ENCODE measurements around the gene RHOF.
"Not testable (repeated sequence)": the region's sequence is repeated elsewhere in the genome, so short reads cannot be mapped to it uniquely, and the experiment has no call there.

The RHOF gene

GRCh38 chr12:121773011-121773777 is 20.3 kb downstream of the RHOF start:
- DNase-seq = peak; percentile 40

DNA sequence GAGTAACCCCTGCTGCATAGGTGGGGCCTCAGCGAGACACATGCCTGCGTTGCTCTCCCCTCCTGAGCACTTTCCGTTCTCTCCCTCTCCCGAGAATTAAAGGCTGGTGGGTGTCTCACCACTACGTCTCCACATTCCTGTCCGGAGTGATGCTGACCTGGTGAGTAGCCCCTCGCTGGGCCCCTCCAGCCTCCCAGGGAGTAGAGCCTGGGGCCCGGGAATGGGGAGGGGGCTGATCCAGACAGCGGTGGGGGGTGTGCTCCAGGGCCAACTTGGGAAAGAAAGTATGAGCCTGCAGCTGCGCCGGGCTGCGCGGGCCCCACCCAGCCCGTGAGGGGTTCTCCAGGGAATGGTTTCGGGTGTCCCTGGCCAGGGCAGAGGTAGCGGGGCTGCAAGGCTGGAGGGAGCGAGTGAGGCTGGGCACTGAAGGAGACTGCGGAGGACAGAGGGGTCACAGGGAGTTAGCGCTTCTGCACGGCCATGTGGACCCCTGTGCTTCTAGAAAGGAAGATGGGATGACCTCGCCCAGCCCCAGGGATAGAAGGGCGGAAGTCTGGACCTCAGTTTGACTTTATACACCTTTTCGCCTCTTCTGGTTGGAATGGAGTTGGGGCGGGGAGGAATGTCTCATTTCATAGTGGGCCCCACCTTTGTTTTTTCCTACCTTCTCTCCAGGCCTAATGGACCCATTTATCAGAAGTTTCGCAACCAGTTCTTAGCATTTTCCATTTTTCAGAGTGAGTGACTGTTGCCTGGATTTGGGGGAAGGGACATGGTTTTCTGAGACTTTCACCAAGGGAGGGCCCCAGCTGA is 22.5 kb downstream of the RHOF start:
- DNase-seq = no peak

GRCh38 chr12:121770388-121770787 is 23.1 kb downstream of the RHOF start:
- DNase-seq = no peak

GRCh38 chr12:121769831-121770301 is 23.6 kb downstream of the RHOF start:
- DNase-seq = no peak

DNA sequence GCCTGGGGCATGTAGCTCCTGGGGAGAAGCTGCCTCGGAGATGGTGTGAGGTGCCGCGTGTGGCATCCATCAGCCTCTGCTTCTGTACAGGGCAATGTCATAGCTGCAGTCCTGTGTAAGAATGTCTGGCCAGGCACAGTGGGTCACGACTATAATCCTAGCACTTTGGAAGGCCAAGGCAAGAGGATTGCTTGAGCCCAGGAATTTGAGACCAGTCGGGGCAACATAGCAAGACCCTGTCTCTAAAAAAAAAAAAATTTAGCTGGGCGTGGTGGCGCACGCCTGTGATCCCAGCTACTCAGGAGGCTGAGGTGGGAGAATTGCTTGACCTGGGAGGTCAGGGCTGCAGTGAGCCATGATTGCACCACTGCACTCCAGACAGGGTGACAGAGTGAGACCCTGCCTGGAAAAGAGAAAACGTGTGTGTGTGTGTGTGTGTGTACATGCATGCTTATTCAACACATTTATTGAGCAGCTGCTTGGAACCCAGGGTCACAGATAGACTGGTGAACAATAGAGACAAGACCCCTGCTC is 24.1 kb downstream of the RHOF start:
- no peak for DNase-seq

DNA sequence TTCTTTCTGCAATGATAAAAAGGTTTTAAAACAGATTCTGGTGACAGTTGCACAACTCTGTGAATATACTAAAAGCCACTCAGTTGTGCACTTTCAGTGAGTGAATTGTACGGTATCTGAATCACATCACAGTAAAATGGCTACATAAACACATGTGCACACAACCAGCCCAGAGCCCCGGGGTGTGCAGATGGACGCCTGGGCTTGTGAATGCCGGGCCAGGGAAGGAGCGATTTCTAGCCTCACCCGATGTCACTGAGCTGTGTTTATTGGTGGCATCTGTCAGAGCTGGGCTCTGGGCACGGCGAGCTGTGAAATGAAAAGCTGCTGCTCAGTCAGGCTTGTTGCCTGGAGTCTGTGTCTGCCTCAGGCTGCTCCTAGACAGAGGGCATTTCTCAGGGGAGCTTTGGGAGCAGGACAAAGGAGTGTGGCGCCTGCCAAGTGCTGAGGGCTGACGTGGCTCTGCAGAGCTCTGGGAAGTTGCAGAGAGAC is 25.9 kb downstream of the RHOF start:
- no peak for DNase-seq

DNA sequence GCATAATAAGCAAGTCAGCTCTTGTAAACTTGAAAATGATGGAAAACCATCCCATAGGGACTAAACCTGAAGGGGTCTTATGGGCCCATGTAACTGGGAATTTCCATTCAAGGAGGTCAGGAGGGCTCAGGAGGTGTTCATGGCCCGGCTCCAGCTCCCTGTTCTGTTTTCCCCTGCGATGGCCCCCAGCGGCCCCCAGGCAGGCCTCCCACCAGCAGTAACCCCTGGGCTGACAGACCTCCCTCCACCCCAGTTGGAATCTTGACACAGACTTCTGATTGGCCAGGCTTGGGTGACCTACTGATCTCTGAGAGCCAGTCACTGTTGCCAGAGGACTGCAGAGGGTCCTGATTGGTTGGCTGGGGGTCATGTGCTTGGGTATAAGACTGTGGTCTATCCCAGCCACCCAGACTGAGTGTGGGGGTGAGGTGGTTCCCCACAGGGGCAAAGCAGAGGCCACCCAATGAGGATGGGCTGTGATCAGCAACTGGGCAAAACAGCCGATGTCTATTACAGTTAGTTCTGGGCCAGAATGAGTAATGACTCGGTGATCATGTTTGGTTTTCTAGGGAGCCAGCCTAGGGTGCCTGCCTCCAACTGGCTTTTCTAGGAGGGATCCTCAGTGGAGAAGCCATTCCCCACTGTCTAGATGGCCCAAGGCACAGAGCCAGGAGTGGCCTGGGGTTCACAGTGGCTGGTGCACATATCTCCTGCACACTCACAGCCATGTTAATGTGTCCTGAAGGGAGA is 27.0 kb downstream of the RHOF start:
- DNase-seq = no peak

DNA sequence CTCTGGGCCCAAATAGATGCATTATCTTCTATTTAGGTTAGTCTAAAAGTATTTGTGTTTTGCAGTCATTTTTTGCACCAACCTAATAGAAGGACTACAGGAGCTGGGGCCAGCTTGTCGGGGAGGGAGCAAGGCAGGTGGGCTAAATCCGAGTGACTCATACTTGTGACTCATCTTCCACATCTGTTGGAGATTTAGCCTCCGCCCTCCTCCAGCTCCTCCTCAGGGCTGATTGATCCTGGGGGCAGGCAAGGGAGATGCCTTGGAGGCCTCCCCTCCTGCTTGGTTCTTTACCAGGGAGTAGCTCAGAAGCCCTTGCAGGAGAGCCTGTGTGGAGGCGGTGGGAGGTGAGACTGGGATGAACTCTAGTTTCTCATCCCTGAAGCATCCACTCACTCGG is 27.9 kb downstream of the RHOF start:
- DNase-seq = no peak

DNA sequence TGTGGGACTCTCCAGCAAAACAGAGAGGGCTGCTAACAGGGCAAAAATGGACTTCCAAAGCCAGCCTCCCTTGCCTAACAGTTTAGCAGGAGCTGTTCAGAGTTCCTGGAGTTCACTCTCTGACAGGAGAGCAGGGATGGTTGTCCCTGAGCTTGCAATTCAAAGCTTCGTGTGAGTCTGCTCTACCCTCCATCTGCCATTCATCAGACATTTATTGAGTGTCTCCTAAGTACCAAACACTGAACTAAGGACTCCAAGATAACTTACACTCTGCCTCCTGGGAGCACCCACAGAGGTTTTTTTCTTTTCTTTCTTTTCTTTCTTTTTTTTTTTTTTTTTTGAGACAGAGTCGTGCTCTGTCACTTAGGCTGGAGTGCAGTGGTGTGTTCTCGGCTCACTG is 28.7 kb downstream of the RHOF start:
- no peak for DNase-seq

DNA sequence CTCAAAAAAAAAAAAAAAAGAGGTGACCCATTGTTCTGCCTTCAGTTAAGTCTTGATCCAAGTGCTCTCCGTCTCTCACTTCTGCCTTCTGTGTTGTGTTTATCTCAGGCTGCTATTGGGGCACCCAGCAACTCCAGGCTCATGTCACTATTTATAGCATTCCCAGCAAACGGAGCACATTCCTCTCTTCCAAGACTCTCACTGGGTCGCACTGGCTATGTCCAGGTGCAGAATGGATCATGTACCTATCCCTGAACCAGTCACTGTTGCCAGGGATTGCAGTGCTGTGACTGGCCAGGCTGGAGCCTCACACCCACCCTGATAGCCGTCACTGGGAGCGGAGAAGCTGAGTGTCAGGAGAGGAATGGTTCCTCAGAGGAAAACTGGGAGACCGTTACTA is 31.2 kb downstream of the RHOF start:
- no peak for DNase-seq

GRCh38 chr12:121758536-121758935 is 35.0 kb downstream of the RHOF start:
- not testable (repeated sequence) for DNase-seq

DNA sequence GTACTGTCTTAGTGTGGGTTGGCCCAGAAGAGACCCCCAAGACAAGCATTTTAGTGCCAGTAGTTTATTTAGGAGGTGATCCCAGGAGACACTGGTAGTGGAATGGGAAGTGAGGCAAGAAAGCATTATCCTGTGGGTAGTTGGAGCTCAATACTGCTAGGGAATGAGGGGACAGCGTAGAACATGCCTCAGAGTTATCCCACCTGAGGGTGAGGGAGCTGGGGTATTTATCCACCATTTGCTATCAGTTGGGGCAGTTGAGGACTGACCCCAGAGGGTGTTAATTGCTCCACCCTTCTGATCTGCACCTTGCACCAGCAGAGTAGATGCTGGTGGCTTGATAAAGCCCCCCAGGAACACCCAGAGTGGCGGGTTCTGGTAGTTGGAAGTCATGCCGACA is 37.9 kb downstream of the RHOF start:
- DNase-seq = no peak

DNA sequence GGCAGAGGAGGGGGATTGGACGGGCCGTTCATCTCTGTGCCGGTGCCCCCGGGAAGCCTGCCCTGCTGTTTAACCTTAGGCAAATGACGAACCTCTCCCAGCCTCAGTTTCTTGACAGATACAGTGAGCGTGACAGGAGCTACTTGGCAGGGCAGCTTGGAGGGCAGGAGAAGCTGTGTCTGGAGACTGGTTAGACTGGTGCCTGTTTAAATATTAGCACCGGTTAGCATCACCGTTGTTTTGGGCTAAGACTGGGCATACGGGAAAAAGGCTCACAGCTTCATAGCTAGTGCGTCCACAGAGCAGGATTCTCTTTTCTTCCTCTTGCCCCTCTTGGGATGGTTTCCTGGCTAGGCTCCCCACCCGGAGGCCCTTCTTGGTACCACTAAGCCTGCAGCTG is 38.7 kb downstream of the RHOF start:
- no peak for DNase-seq

GRCh38 chr12:121753844-121754264 is 39.6 kb downstream of the RHOF start:
- no peak for DNase-seq

DNA sequence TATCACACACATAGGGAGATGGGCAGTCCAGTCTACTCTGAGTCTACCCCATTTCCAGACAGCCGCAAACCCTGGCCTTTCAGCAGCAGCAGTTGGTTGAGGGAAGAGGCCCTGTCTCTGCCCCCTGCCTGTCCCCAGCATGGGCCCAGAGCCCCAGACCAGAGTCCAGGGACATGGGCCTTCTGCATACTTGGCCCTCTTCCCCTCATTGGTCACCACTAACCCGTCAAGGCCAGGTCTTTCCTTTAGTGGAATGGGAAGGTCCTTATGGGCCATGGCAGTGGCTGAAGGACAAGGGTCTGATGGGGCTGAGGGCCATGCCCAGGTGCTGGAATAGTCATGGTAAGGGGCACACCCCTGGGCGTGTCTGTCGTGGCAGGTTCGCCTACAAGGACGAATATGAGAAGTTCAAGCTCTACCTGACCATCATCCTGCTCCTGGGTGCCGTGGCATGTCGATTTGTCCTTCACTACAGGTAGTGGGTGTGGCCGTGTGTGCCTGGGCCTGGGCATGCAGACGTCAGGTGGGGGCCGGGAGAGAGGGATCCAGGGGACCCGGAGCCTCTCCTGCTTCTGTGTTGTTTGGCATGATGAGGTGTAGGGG is 41.6 kb downstream of the RHOF start:
- DNase-seq = no peak

GRCh38 chr12:121751034-121751433 is 42.5 kb downstream of the RHOF start:
- DNase-seq = no peak

GRCh38 chr12:121750507-121750955 is 43.0 kb downstream of the RHOF start:
- DNase-seq = no peak

- DNase-seq = no peak
These were observed 44.2 kb downstream of the RHOF start for GRCh38 chr12:121749267-121749666.

GRCh38 chr12:121748571-121749265 is 44.8 kb downstream of the RHOF start:
- no peak for DNase-seq

DNA sequence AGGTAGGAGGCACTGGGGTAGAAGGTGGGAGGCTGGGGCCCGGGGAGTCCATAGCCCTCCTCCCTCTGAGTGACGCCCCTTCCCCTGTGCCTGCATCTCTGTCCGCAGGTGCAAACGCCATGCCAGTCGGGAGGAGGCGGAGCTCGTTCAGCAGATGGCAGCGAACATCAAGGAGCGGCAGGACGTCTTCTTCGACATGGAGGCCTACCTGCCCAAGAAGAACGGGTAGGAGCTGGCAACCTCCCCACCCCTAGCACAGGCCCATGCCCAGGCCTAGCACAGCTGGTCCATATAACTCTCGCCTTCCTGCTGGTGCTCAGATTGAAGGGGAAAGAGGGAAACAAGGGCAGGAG is 45.3 kb downstream of the RHOF start:
- DNase-seq = no peak

DNA sequence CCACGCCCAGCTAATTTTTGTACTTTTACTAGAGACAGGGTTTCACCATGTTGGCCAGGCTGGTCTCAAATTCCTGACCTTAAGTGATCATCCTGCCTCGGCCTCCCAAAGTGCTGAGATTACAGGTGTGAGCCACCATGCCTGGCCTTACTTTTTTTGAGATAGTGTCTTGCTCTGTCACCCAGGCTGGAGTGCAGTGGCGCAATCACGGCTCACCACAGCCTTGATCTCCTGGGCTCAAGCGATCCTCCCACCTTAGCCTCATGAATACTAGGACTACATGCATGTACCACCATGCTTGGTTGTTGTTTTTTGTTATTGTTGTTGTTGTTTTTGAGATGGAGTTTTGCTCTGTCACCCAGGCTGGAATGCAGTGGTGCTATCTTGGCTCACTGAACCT is 47.9 kb downstream of the RHOF start:
- DNase-seq = not testable (repeated sequence)

GRCh38 chr12:121741743-121742142 is 51.7 kb downstream of the RHOF start:
- DNase-seq = no peak

Measured in NCI-H1105 treated with DMSO at 0.1 percent for 48 hours (cell line).